Hepatocyte (in vitro differentiated cells): Measurements from ENCODE around the gene NUP54. TPM values are rescaled to one million over a fixed set of nuclear protein-coding genes. Genes with fewer than 3 reads are reported as not detected.

ENCODE experiments used
- DNase-seq: peaks from one replicate; pipeline ENCODE4 v3.0.0-alpha.2; 2016; ENCODE audit warnings: low spot score
- H2AFZ ChIP-seq: fragments of 200-600 bp; sonication (generic); 2 replicates; pipeline ENCODE4 v1.6.0; 2016; ENCODE audit warnings: antibody characterized with exemption, mild to moderate bottlenecking
- H3K27ac ChIP-seq: fragments of 200-600 bp; sonication (generic); 2 replicates; pipeline ENCODE4 v1.5.1; 2016; ENCODE audit warnings: mild to moderate bottlenecking
- H3K27me3 ChIP-seq: fragments of 200-600 bp; sonication (generic); 2 replicates; pipeline ENCODE4 v1.6.1; 2016
- H3K36me3 ChIP-seq: fragments of 200-600 bp; sonication (generic); replicated peaks from 2 replicates; pipeline ENCODE4 v1.5.1; 2016; ENCODE audit warnings: low read depth; ENCODE audit not compliant: insufficient read depth
- H3K4me1 ChIP-seq: fragments of 200-600 bp; sonication (generic); 2 replicates; pipeline ENCODE4 v1.5.1; 2016; ENCODE audit warnings: mild to moderate bottlenecking, moderate library complexity; ENCODE audit not compliant: insufficient read depth
- H3K4me2 ChIP-seq: fragments of 200-600 bp; sonication (generic); 2 replicates; pipeline ENCODE4 v1.6.0; 2016
- H3K4me3 ChIP-seq: fragments of 200-600 bp; sonication (generic); 2 replicates; pipeline ENCODE4 v1.5.1; 2016; ENCODE audit warnings: mild to moderate bottlenecking
- H3K79me2 ChIP-seq: fragments of 200-600 bp; sonication (generic); 2 replicates; pipeline ENCODE4 v1.6.0; 2017; ENCODE audit warnings: mild to moderate bottlenecking
- H3K9me2 ChIP-seq: fragments of 200-600 bp; sonication (generic); replicated peaks from 2 replicates; pipeline ENCODE4 v1.6.0; 2017; ENCODE audit warnings: mild to moderate bottlenecking; ENCODE audit not compliant: insufficient read depth
- H3K9me3 ChIP-seq: fragments of 200-600 bp; sonication (generic); 2 replicates; pipeline ENCODE4 v1.5.1; 2016; ENCODE audit warnings: low read depth, mild to moderate bottlenecking
- H4K20me1 ChIP-seq: fragments of 200-600 bp; sonication (generic); 2 replicates; pipeline ENCODE4 v1.6.0; 2016; ENCODE audit warnings: mild to moderate bottlenecking; ENCODE audit not compliant: insufficient read depth, poor library complexity, severe bottlenecking
- EZH2 ChIP-seq: fragments of 200-600 bp; sonication (generic); IDR thresholded peaks from 2 replicates; pipeline ENCODE4 v1.6.1; 2016; ENCODE audit warnings: antibody characterized with exemption, mild to moderate bottlenecking, borderline replicate concordance
- EZH2phosphoT487 ChIP-seq: fragments of 200-600 bp; sonication (generic); IDR thresholded peaks from one replicate; pipeline ENCODE4 v1.6.1; 2018; ENCODE audit warnings: antibody characterized with exemption, mild to moderate bottlenecking, low read depth, moderate library complexity; ENCODE audit not compliant: unreplicated experiment, severe bottlenecking
- WGBS: methylation state at CpG from one replicate; pipeline ENCODE4 v1.1.6; 2016; ENCODE audit warnings: low lambda C conversion rate; ENCODE audit errors: missing lambda C conversion rate; 5-methylcytosine and 5-hydroxymethylcytosine counted together
- polyA plus RNA-seq: library from polyadenylated mRNA; unstranded; fragments of >200 nt; fragmentation: Nextera tagmentation; extraction: Ambion mirVana; gene quantifications from 2 replicates; pipeline ENCODE4 v1.2.1, GENCODE V29; 2016
- total RNA-seq: library from RNA; depleted of rRNA; stranded (reverse); fragments of >200 nt; gene quantifications from 2 replicates; pipeline ENCODE4 v1.2.3, GENCODE V29; 2014
- TF ChIP-seq, protein P1 (sequence below): fragments of 200-600 bp; sonication (generic); IDR thresholded peaks from 2 replicates; pipeline ENCODE4 v1.5.1; 2016; ENCODE audit warnings: antibody characterized with exemption, mild to moderate bottlenecking; ENCODE audit not compliant: poor library complexity

Gene NUP54
- total and polyA plus RNA-seq, 2 experiments from 2014 or later, result 20.6 to 40.9 TPM

DNA sequence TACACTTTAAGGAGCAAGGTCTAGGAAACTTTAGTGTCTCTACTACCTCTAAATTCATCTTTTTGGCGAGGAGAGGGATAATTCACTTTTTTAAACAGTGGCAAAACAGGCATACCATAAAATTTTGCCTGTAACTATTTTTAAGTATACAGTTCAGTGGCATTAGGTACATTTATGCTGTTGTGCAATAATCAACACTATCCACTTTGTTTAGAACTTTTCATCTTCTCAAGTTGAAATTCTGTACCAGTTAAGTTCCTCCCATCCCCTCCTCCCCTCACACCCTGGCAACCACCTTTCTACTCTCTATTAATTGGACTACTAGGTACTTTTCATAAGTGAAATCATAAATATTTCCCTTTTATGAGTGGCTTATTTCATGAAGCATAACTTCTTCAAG, 31.4 kb downstream of the NUP54 start:
- H3K79me2 ChIP-seq, result no peaks in the 10 kb centered on the region
- no peaks in the 10 kb centered on the region for H3K9me3 ChIP-seq
- DNase-seq, result no peak
- no peak overlapping the region for H3K27ac ChIP-seq
- H3K36me3 ChIP-seq, result no peaks in the 10 kb centered on the region
- H3K4me3 ChIP-seq, result no peak overlapping the region
- H3K4me1 ChIP-seq, result no peaks in the 10 kb centered on the region
- no peaks in the 10 kb centered on the region for H3K27me3 ChIP-seq
- 100% methylated on average over 1 of the region's 1 CpG for WGBS
- no peak overlapping the region for H3K4me2 ChIP-seq
- no peaks in the 10 kb centered on the region for H4K20me1 ChIP-seq
- no peak for TF ChIP-seq EZH2
- TF ChIP-seq, protein P1, sequence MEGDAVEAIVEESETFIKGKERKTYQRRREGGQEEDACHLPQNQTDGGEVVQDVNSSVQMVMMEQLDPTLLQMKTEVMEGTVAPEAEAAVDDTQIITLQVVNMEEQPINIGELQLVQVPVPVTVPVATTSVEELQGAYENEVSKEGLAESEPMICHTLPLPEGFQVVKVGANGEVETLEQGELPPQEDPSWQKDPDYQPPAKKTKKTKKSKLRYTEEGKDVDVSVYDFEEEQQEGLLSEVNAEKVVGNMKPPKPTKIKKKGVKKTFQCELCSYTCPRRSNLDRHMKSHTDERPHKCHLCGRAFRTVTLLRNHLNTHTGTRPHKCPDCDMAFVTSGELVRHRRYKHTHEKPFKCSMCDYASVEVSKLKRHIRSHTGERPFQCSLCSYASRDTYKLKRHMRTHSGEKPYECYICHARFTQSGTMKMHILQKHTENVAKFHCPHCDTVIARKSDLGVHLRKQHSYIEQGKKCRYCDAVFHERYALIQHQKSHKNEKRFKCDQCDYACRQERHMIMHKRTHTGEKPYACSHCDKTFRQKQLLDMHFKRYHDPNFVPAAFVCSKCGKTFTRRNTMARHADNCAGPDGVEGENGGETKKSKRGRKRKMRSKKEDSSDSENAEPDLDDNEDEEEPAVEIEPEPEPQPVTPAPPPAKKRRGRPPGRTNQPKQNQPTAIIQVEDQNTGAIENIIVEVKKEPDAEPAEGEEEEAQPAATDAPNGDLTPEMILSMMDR, result no peak
- no peak for TF ChIP-seq EZH2phosphoT487
- no peak overlapping the region for H2AFZ ChIP-seq
- no peaks in the 10 kb centered on the region for H3K9me2 ChIP-seq

DNA sequence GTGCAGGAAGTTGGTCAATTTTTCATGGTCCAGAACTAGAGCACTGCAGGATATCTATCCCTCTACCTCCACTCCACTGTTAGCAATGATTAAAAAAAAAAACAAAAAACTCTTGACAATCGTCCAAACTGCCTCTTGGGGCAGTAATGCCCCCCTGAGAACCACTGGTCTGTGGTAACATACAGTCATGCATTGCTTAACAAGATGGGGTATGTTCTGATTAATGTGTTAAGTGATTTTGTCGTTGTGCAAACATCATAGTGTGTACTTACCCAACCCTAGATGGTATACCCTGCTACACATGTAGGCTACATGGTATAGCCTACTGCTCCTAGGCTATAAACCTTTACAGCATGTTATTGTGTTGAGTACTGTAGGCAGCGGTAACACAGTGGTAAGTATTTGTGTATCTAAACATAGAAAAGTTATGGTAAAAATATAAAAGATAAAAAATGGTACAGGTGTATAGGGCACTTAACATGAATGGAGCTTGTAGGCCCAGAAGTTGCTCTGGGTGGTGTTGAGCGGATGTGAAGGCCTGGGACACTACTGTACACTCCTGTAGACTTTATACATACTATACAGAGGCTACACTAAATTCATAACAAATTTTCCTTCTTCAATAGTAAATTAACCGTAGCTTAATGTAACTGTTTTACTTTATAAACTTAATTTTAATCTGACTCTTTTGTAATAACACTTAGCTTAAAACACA, 39.6 kb downstream of the NUP54 start:
- Histone ChIP-seq H3K79me2 (no peaks in the 10 kb centered on the region), H3K4me1 (no peaks in the 10 kb centered on the region), H4K20me1 (no peaks in the 10 kb centered on the region), H3K27ac (no peak overlapping the region), H3K27me3 (no peaks in the 10 kb centered on the region), H3K4me3 (no peak overlapping the region), H3K9me3 (no peaks in the 10 kb centered on the region), H2AFZ (no peak overlapping the region), H3K4me2 (no peak overlapping the region), H3K9me2 (no peaks in the 10 kb centered on the region), H3K36me3 (no peaks in the 10 kb centered on the region)
- no peak for DNase-seq
- 72% methylated on average over 5 of the region's 5 CpGs for WGBS
- TF ChIP-seq, protein P1, result no peak
- TF ChIP-seq EZH2phosphoT487, result no peak
- TF ChIP-seq EZH2, result no peak

DNA sequence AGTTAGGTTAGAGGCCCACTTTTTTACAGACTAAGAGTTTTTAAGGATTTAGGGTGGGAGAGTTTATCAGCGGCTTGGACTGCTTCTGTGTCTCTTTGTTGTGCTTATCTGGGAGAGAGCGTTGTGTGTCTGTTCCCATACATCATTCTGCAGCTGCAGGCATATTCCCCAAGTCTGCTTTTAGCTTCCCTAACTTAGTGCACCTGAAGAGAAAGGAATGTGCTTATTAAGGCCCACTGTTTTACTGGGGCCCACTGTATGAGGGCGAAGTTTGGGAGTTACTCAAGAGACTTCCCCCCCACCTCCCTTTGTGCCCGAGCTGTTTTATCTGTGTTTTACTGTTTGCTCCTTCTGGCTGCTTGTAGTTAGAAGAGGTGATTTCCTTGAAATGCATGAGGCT, 41.8 kb downstream of the NUP54 start:
- H3K4me1 ChIP-seq, result no peaks in the 10 kb centered on the region
- no peak for TF ChIP-seq EZH2phosphoT487
- no peak for TF ChIP-seq EZH2
- TF ChIP-seq, protein P1, result no peak
- no peaks in the 10 kb centered on the region for H3K9me2 ChIP-seq
- H3K27ac ChIP-seq, result no peak overlapping the region
- WGBS, result 31% methylated on average over 4 of the region's 4 CpGs
- DNase-seq, result no peak
- H3K9me3 ChIP-seq, result no peaks in the 10 kb centered on the region
- H3K4me2 ChIP-seq, result no peak overlapping the region
- no peaks in the 10 kb centered on the region for H3K36me3 ChIP-seq
- H3K4me3 ChIP-seq, result no peak overlapping the region
- H4K20me1 ChIP-seq, result no peaks in the 10 kb centered on the region
- no peaks in the 10 kb centered on the region for H3K79me2 ChIP-seq
- H2AFZ ChIP-seq, result no peak overlapping the region
- H3K27me3 ChIP-seq, result no peaks in the 10 kb centered on the region
